Measurements from ENCODE around the gene SENP3.

SENP3 gene

GRCh38 chr17:7548585-7549400, 12.9 kb upstream of the SENP3 start, which contains the start of gene TNFSF12:
Gene TNFSF12 (plus strand): TSS chr17:7549058. CDS start chr17:7549154, 96 bp downstream.
- H3K27me3 ChIP-seq (ENCODE audit: low read depth), result no peaks in the 10 kb centered on the region
- peak within 1 kb of the TSS; percentile 37 for H3K4me3 ChIP-seq
- in situ Hi-C loops (cut with MboI; ENCODE audit: low sequenced_read_pairs), result no loop called here
- peaks cover 8% of the 10 kb centered on the region for H3K4me1 ChIP-seq
- H3K36me3 ChIP-seq (replicated peaks), result no peaks in the 10 kb centered on the region
- peak in 1 of 2 experiments; percentile 76 for DNase-seq (ENCODE audit: low spot score in 2 of 2)
- no peaks in the 10 kb centered on the region for H3K9me3 ChIP-seq

- no peaks in the 10 kb centered on the region for H3K36me3 ChIP-seq (replicated peaks)
- DNase-seq (ENCODE audit: low spot score in 2 of 2), result no peak
- H3K4me3 ChIP-seq, result peak overlapping the region; percentile 37
- in situ Hi-C loops (cut with MboI; ENCODE audit: low sequenced_read_pairs), result no loop called here
- H3K27me3 ChIP-seq (ENCODE audit: low read depth), result no peaks in the 10 kb centered on the region
- H3K4me1 ChIP-seq, result peaks cover 8% of the 10 kb centered on the region
- no peaks in the 10 kb centered on the region for H3K9me3 ChIP-seq
Measured at GRCh38 chr17:7549401-7550055, 12.2 kb upstream of the SENP3 start.

DNA sequence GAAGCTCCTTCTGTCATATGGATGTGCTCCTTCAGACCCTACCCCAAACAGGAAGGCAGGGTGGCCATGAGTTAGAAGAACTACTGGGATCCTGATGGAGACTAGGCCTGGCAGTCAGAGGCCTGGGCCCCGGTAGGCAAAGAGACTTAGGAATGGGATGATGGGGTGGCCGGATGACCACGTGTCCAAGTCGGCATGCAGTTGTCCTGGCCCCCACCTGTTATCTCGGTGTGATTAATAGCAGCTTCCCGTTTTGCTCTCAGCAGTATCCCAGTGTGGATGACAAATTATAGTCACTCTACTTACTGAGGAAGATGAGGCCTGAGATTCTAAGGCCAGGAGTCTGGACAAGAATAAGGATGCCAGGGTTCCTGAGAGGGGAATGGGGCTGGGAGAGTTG, 11.4 kb upstream of the SENP3 start:
- H3K27me3 ChIP-seq (ENCODE audit: low read depth), result no peaks in the 10 kb centered on the region
- H3K9me3 ChIP-seq, result no peaks in the 10 kb centered on the region
- in situ Hi-C loops (cut with MboI; ENCODE audit: low sequenced_read_pairs), result no loop called here
- DNase-seq (ENCODE audit: low spot score in 2 of 2), result no peak
- no peaks in the 10 kb centered on the region for H3K36me3 ChIP-seq (replicated peaks)
- H3K4me3 ChIP-seq, result no peak overlapping the region
- peaks cover 8% of the 10 kb centered on the region for H3K4me1 ChIP-seq

GRCh38 chr17:7551396-7551795, 10.3 kb upstream of the SENP3 start:
- no peak for DNase-seq (ENCODE audit: low spot score in 2 of 2)
- no peaks in the 10 kb centered on the region for H3K36me3 ChIP-seq (replicated peaks)
- no peak overlapping the region for H3K4me3 ChIP-seq
- H3K27me3 ChIP-seq (ENCODE audit: low read depth), result no peaks in the 10 kb centered on the region
- peaks cover 8% of the 10 kb centered on the region for H3K4me1 ChIP-seq
- in situ Hi-C loops (cut with MboI; ENCODE audit: low sequenced_read_pairs), result no loop called here
- no peaks in the 10 kb centered on the region for H3K9me3 ChIP-seq

- DNase-seq (ENCODE audit: low spot score in 2 of 2), result no peak
- Histone ChIP-seq H3K4me3 (no peak overlapping the region), H3K9me3 (no peaks in the 10 kb centered on the region), H3K36me3 (replicated peaks) (no peaks in the 10 kb centered on the region), H3K4me1 (peaks cover 8% of the 10 kb centered on the region), H3K27me3 (ENCODE audit: low read depth) (no peaks in the 10 kb centered on the region)
- in situ Hi-C loops (cut with MboI; ENCODE audit: low sequenced_read_pairs), result no loop called here
Measured at GRCh38 chr17:7552621-7553051, 9.1 kb upstream of the SENP3 start.

DNA sequence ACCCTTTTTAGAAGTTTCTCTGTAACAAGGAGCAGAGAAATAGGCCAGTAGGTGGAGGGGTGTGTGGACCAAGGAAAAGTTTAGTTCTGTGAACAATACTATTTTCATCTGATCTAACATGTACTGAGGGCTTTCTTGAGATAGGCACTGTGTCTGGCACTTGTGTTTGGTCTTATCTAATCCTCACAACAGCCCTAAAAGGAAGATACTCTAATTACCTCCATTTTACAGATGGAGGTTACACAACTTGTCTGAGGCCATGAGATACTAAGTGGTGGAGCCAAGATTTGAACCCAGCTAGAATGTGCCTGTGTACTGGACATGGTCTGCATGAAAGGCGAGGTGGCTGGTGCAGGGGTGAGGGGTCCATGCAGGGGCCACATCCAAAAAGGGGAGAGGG, 8.4 kb upstream of the SENP3 start:
- Histone ChIP-seq H3K27me3 (ENCODE audit: low read depth) (no peaks in the 10 kb centered on the region), H3K4me3 (no peak overlapping the region), H3K9me3 (no peaks in the 10 kb centered on the region), H3K36me3 (replicated peaks) (no peaks in the 10 kb centered on the region), H3K4me1 (peaks cover 6% of the 10 kb centered on the region)
- in situ Hi-C loops (cut with MboI; ENCODE audit: low sequenced_read_pairs), result no loop called here
- DNase-seq (ENCODE audit: low spot score in 2 of 2), result no peak

DNA sequence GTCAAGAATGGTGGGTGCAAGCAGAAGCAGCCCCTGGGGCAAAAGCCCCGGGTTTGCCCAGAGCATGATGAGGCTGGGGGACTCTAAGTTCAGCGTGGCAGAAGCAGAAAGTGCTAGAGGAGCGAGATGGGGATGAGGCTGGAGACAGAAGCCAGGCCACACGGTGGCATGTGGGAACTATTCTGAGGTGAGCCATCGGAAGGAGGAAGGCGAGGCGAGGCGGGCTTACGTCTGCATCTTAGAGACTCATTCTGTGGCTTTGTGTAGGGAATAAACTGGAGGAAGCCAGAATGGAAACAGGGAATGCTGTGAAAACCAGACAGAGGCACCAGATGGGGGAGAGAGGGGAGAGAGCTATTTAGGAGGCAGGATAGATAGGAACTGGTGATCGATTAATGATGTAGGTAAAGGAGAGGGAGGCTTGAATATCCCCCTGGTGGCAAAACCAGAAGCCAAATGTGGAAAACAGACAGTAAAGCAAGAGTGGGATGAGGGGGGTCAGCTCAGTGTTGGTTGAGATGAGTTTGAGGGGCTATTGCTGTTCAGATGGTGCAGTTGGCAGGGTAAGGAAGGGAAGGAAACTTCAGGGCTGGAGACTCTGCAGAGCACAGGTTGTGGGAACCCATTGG, 6.3 kb upstream of the SENP3 start:
- no peak for DNase-seq (ENCODE audit: low spot score in 2 of 2)
- Histone ChIP-seq H3K9me3 (no peaks in the 10 kb centered on the region), H3K4me3 (no peak overlapping the region), H3K4me1 (no peaks in the 10 kb centered on the region), H3K36me3 (replicated peaks) (no peaks in the 10 kb centered on the region), H3K27me3 (ENCODE audit: low read depth) (no peaks in the 10 kb centered on the region)
- in situ Hi-C loops (cut with MboI; ENCODE audit: low sequenced_read_pairs), result no loop called here

DNA sequence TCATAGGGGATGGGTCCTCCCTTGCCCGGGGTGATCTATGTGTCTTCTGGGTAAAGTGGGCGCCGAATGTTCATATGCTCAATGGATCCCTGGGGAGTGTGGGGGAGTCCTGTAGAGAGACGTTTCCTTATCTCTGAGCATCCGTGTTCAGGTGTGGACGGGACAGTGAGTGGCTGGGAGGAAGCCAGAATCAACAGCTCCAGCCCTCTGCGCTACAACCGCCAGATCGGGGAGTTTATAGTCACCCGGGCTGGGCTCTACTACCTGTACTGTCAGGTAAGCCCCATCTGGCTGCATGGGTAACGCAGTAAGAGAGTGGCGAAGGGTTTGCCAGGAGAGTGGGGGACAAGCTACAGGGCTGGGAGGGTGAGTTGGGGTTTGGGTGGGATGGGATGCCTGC, 5.1 kb upstream of the SENP3 start:
- H3K9me3 ChIP-seq, result no peaks in the 10 kb centered on the region
- no peak for DNase-seq (ENCODE audit: low spot score in 2 of 2)
- in situ Hi-C loops (cut with MboI; ENCODE audit: low sequenced_read_pairs), result no loop called here
- peaks cover 4% of the 10 kb centered on the region for H3K4me1 ChIP-seq
- H3K27me3 ChIP-seq (ENCODE audit: low read depth), result no peaks in the 10 kb centered on the region
- H3K36me3 ChIP-seq (replicated peaks), result no peaks in the 10 kb centered on the region
- no peak overlapping the region for H3K4me3 ChIP-seq

GRCh38 chr17:7557147-7557764, 4.5 kb upstream of the SENP3 start:
- Histone ChIP-seq H3K4me3 (no peak overlapping the region), H3K9me3 (no peaks in the 10 kb centered on the region), H3K36me3 (replicated peaks) (no peaks in the 10 kb centered on the region; the same call in 1 of the 2 replicates), H3K4me1 (peaks cover 4% of the 10 kb centered on the region), H3K27me3 (ENCODE audit: low read depth) (no peaks in the 10 kb centered on the region)
- no peak for DNase-seq (ENCODE audit: low spot score in 2 of 2)
- in situ Hi-C loops (cut with MboI; ENCODE audit: low sequenced_read_pairs), result no loop called here

GRCh38 chr17:7557775-7558543, 3.8 kb upstream of the SENP3 start:
- H3K4me1 ChIP-seq, result peaks cover 7% of the 10 kb centered on the region
- DNase-seq (ENCODE audit: low spot score in 2 of 2), result no peak
- H3K4me3 ChIP-seq, result no peak overlapping the region
- H3K36me3 ChIP-seq (replicated peaks), result no peaks in the 10 kb centered on the region; the same call in none of the 2 replicates
- no peaks in the 10 kb centered on the region for H3K27me3 ChIP-seq (ENCODE audit: low read depth)
- no peaks in the 10 kb centered on the region for H3K9me3 ChIP-seq
- in situ Hi-C loops (cut with MboI; ENCODE audit: low sequenced_read_pairs), result no loop called here

GRCh38 chr17:7558544-7559319, 3.0 kb upstream of the SENP3 start, which contains the start of gene TNFSF13:
Gene TNFSF13 (plus strand): TSS chr17:7558750. CDS start chr17:7559040, 290 bp downstream.
- Histone ChIP-seq H3K4me1 (peaks cover 9% of the 10 kb centered on the region), H3K9me3 (no peaks in the 10 kb centered on the region), H3K36me3 (replicated peaks) (peaks cover 3% of the 10 kb centered on the region), H3K4me3 (no peak within 1 kb of the TSS), H3K27me3 (ENCODE audit: low read depth) (no peaks in the 10 kb centered on the region)
- in situ Hi-C loops (cut with MboI; ENCODE audit: low sequenced_read_pairs), result no loop called here
- no peak for DNase-seq (ENCODE audit: low spot score in 2 of 2)

GRCh38 chr17:7559320-7560171, 2.2 kb upstream of the SENP3 start:
- no peaks in the 10 kb centered on the region for H3K9me3 ChIP-seq
- peaks cover 11% of the 10 kb centered on the region for H3K4me1 ChIP-seq
- in situ Hi-C loops (cut with MboI; ENCODE audit: low sequenced_read_pairs), result no loop called here
- no peak for DNase-seq (ENCODE audit: low spot score in 2 of 2)
- no peaks in the 10 kb centered on the region for H3K27me3 ChIP-seq (ENCODE audit: low read depth)
- peaks cover 12% of the 10 kb centered on the region for H3K36me3 ChIP-seq (replicated peaks)
- H3K4me3 ChIP-seq, result no peak overlapping the region

Data from HAP-1 (cell line).